ENCODE results near the gene IL25. TPM values are rescaled to one million over a fixed set of nuclear protein-coding genes. Genes with fewer than 3 reads are reported as not detected.

The IL25 gene
- total and polyA plus RNA-seq, 2 of the 13 experiments (the other 11 are each of a cell fraction or from before 2014, with no cell fraction given) = not detected

GRCh38 chr14:23346693-23347405 lies 25.8 kb upstream of the IL25 start (continued):
- TF ChIP-seq ZNF280B (CRISPR knock-in tag; IDR thresholded peaks at IDR 0.05; ENCODE audit: borderline replicate concordance) (peak; percentile 75; the same call in 1 of the 2 replicates), ZBTB43 (CRISPR knock-in tag; conservative IDR thresholded peaks at IDR 0.05) (no peak), ZBTB25 (CRISPR knock-in tag; IDR thresholded peaks at IDR 0.05) (no peak), ZNF768 (CRISPR knock-in tag; IDR thresholded peaks at IDR 0.05) (peak; percentile 17; the same call in 1 of the 2 replicates), TEAD3 (CRISPR knock-in tag; optimal IDR thresholded peaks at IDR 0.05; ENCODE audit: borderline replicate concordance) (no peak), IKZF1 (IDR thresholded peaks at IDR 0.05) (no peak), ZNF101 (CRISPR knock-in tag; IDR thresholded peaks at IDR 0.05; ENCODE audit: borderline replicate concordance, low read depth) (no peak), ZNF362 (CRISPR knock-in tag; IDR thresholded peaks at IDR 0.05; ENCODE audit: borderline replicate concordance) (no peak), PRPF4 (IDR thresholded peaks at IDR 0.05; ENCODE audit: low read depth, low read length, poor library complexity, severe bottlenecking) (no peak), ZNF335 (CRISPR knock-in tag; IDR thresholded peaks at IDR 0.05) (no peak), RBM39 (IDR thresholded peaks at IDR 0.05; ENCODE audit: low read depth, low read length, poor library complexity, severe bottlenecking) (no peak), ZNF510 (CRISPR knock-in tag; IDR thresholded peaks at IDR 0.05; ENCODE audit: low read depth) (no peak), ZNF891 (CRISPR knock-in tag; IDR thresholded peaks at IDR 0.05) (peak; percentile 14; the same call in 1 of the 2 replicates)

All from HepG2 (cell line).